RPMI7951 (cell line): Measurements from ENCODE around the gene CWC15. TPM values are rescaled to one million over a fixed set of nuclear protein-coding genes. Genes with fewer than 3 reads are reported as not detected.
A peak's percentile ranks its signal among the peaks of the same experiment; 100 is the strongest.
"Not testable (repeated sequence)": the region's sequence is repeated elsewhere in the genome, so short reads cannot be mapped to it uniquely, and the experiment has no call there.

Experiments
- DNase-seq: peaks from one replicate; pipeline ENCODE4 v3.0.0-alpha.2; 2012; ENCODE audit warnings: low read depth
- total RNA-seq: library from RNA; depleted of rRNA; stranded (reverse); fragments of >200 nt; shearing (Covaris generic); gene quantifications from 2 replicates; pipeline ENCODE4 v1.2.3, GENCODE V29; 2014

Gene CWC15
- total RNA-seq, 1 experiment from 2014 or later, result 68.7 TPM

DNA sequence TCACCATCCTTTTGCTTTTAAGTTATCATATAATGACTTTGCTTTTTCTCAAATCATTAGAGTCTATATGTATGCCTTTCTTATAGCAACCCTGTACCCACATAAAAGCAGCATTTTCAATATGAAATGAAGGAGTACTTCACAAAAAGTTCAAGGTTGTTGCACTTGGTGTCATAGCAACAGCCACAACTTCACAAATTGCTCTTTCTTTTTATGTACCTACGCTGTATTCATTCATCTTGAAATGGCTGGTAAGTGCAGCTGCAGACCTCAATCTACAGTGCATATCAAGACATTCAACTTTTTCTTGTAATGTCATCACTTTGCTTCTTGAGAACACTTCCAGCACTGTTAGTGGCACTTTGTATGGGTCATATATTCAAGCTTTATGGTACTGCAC is 18.6 kb downstream of the CWC15 start:
- DNase-seq, result no peak

DNA sequence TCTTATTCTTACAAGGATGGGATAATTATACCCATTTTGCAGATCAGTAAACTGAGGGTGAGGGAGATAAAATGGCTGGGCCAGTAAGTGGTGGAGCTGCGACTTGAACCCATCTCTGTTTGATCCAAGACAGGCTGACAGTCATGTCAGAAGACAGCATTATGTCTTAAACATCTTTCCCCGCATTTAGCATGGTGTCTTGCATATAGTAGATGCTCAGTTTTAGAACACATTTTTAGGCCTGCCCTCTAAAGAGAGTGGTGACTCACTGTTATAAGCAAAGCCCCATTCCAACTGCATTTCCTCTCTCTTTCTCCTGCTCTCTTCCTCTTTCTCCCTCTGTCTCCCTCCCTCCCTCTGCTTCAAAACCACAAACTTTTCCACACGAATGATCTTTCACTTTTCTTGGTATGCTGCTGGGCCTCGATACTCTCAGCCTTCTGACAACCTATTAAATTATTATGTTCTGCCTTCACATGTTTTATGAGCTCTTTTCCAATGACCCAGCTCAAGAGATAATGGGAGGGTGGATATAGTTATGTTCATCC is 25.2 kb downstream of the CWC15 start:
- peak; percentile 91 for DNase-seq

DNA sequence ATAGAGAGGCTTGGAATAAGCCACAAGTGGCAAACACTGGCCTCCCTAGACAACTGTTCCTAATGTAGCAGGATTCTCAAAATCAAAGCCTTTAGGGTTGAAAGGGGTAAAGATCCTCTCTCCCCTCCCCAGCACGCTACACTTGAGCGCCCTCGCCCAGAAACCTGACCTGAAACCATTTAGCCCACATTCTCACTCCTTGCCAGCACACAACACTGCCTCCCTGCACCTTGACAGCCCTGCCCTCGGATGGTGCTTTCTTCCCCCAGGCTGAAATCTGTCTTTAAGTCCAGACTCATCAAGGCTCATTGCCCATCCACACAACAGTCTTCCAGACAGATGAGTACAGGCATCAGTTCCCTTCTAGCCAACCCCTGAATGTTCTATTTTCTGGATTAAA is 26.5 kb downstream of the CWC15 start:
- no peak for DNase-seq

DNA sequence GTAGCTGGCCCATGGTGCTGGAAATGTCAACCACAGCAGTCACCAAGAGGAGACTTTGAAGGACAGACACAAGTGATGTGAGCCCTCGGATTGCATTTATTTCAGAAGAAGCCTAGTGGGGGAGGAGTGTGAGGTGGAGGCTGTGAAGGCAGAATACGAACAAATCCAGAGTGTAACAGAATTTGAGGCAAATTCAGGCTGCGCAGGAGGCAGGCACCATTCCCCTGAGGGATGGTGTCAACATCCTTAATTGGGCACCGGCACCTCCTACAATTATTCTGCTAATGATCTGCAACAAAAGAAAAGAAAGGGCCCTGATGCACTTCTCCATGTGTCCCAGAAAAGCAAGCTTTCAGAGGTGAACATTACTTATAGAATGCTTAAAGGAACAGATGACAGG is 32.2 kb downstream of the CWC15 start:
- no peak for DNase-seq

DNA sequence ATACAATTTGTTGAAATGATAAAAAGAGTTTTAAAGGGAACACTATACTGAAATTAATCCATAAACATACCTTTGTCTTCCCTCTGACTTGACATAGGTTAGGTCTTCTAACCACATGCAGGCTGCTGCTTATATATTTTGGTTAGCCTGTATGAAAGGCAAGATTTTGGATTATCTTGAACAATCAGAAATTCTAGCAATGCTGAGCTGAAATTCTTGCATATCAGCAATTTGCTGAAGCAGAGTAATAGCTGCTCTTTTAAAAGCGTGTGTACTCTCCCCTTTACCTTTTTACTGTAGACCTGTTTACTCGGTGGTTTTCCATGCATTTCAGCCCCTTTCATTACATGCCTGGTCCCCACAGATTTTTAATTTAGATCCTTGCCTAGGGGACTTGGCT is 34.0 kb downstream of the CWC15 start:
- DNase-seq, result no peak

DNA sequence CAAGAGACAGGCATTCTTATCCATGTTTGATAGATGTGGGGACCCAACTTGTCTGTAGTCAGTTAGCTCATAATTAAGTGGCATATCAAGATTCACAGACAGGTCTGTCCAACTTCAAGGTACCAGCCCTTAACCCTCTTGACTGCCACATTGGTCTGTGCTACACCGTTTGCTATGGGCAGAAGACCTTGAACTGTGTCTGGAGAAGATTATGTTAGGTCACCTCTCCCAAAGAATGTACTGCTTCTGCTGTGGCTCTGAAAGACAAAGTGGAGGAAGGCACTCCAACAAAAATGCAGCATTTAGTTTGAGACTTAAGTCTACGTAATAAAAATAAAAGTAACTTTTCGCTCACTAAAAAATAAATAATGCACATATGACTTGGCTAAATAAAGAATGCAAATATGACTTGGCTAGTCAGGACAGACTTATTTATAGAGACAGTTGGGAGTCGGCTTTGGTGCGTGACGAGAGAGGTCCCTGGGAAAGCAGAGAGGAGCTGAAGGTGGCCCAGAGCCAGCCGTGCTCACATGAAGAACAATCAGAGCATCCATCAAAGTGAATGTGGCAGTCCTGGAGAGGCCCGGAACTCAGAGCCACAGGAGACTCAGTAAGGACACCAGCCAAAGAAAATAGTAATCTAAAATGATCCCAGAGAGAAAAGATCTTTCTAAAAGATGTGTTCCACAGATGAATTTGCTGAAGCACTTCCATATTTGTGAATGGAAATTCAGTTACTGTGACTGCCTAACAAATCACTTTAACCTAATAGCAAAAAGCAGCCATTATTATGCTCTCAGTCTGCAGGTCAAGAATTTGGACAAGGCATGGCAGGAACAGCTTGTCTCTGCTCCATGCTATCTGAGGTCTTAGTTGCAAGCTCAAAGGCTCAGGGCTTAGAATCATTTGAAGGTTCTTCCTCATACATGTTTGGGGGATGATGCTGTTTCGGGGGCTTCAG is 35.0 kb downstream of the CWC15 start:
- peak; percentile 95 for DNase-seq

DNA sequence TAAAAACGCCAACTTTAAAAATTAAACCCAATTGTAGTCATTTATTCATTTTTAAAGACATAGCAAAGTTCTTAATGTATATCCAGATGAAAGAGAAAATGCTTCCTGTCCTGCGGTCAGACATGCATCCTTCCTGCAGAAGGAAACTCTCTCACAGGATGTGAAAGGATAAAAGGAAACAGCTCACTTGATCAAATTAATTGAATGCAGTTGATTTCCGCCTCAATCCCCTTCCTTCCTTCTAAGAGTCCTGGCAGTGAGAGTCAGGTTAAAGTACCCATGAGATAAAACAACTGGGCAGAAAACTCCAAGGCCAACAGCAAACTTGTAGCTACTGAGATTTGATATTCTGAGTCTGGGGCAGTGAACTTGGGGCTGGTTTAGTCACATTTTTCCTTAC is 38.5 kb downstream of the CWC15 start:
- DNase-seq, result peak; percentile 26

DNA sequence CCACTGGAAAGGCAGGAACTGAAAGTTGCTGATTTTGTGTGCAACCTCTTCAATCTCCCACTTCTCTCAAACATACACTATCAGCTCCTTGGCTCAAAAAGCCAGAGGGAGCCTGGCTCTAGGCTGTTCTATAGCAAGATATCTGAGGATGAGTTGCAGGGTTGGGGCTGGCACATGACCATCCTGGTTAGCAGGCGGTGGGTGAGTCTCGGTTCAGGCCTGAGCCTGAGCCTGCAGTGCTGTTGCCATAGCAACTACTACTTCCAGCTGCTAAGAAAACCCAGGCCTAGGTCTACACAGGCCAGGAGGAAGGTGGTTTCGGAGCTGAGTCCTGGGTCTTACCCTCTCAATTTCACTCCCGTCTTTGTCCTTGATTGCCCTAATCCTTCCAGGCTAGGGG is 39.0 kb downstream of the CWC15 start:
- DNase-seq, result peak; percentile 72

DNA sequence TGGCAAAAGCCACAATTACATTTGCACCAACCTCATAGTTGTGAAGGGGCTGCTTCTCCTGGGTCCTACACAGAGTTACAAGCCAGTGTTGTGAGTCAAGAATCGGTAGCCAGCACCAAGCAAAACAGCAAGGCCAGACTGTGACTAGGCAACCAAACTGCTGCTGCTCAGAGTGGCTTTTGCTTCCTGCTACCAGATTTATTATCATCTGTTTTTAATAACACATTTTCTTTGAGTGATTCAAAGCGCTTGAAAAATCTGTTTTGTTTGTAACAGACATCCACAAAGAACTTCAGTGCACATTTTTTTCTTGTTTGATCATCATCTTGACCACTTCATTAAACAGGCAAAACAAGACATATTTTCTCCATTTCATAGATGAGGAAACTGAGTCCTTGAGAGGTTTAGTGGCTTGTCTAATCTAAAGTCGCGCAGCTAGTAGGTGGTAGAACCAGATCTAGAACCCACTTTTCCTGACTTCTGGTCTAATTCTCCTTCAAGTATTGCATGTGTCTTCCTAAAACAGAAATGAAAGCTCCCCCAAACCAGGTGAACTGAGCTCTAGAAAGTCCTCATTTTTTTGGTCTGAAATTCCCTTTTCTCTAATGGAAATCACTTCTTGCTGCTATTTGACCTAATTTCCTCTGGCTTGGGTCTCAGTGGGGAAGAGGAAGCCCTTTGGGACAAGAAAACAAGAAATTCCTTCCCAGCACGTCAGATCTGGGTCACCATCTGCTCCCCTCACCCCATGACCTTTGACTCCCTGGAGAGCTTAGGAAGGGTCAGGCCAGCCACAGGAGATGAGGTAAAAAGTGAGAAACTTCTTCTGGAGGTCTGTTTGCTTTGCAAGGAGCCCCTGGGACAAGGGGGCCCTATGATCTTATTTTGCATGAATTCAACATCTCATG is 39.9 kb downstream of the CWC15 start:
- DNase-seq, result peak; percentile 93

DNA sequence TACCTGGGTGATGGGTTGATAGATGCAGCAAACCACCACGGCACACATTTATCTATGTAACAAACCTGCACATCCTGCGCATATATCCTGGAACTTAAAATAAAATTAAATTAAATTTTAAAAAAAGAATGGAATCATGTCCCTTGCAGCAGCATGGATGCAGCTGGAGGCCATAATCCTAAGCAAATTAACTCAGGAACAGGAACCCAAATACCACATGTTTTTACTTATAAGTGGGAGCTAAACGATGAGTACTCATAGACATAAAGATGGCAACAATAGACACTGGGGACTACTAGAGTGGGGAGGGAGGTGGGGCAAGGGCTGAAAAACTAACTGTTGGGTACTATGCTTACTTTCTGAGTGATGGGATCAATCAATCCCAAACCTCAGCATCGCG is 40.9 kb downstream of the CWC15 start:
- DNase-seq, result no peak

DNA sequence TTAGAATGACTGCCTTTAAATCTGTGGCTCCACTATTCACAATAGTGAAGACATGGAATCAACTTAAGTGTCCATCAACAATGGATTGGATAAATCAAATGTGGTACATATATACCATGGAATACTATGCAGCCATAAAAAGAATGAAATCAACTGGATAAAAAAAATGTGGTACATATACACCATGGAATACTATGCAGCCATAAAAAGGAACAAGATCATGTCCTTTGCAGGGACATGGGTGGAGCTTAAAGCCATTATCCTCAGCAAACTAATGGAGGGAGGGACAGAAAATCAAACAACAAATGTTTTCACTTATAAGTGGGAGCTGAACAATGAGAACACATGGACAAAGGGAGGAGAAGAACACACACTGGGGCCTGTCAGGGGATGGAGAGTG is 41.3 kb downstream of the CWC15 start:
- DNase-seq, result not testable (repeated sequence)

DNA sequence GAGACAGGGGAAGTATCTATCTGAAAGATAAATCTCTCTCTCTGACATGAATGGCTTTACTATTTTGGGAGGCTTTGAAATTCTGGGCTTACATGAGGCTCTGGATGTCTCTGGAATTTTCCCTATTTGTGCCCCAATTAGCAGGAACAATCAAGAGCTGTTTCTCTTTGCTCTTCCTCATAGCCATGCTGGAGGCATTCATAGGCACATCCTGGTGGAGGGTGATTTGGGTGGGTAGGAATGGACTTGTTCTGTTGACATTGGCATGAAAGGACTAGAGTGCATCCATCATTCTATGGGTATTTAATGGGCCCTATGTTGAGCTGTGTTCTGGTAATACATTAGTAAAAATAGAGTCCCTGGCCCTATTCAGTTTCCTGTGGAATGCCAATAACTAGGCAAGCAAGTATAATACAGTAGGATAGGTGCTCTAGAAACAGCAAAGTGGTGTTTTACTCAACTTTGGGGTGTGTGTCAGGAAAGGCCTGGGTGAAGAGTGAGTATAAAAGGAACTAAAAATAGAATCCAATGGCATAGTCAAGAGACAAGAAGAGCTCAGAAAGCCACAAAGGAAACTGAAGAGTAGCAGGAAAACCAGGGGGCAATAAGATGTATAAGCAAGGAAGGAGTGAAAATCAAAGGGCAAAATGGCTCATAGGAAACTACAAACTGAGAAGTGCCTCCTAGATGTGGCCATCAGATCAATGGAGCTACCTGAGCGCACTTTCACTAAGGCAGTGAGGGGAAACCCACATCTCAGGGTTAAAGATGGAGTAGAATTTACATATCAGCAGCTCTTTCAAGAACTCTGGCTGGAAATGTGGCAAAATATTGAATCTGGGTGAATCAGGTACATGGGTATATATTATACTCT is 45.0 kb downstream of the CWC15 start:
- peak; percentile 45 for DNase-seq

DNA sequence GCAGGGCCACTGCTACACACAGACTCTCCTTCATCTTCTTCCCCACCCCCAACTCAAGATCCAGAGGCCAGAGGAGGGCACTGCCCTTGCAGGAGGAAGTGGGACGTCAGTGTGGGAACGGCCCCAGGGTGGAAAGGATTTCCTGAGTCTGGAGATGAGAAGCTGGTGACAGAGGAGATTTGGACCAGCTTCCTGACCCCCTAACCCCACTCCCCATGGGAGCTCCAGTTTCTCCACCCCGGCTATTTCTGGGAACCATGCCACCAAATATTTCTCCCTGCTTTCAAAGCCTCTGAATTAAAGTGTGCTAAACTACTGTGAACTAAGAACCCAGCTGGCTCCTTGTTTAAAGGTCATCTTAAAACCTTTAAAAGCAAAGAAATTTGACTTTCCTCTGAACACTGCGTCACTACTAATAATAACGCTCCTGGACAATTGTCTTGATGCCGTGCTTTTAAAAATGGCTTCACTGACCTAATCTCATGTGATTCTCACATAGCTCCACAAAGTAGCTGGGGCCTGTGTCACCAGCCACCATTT is 46.6 kb downstream of the CWC15 start:
- peak; percentile 99 for DNase-seq

DNA sequence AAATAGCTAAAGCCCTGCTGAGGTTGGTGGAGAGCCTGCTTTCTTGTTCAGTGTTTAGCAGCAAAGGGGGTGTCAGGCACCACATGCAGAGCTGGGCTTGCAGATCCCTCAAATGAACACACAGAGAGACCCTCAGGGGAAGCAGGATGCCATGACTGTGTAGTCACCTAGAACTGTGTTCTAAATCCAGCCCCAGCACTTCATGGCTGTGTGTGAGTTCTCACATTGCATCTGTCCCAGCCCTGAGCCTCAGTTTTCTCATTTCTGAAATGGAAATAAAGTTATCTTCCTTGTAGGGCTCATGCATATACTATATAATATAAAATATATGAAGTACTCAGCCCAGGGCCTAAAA is 47.1 kb downstream of the CWC15 start:
- peak; percentile 61 for DNase-seq

DNA sequence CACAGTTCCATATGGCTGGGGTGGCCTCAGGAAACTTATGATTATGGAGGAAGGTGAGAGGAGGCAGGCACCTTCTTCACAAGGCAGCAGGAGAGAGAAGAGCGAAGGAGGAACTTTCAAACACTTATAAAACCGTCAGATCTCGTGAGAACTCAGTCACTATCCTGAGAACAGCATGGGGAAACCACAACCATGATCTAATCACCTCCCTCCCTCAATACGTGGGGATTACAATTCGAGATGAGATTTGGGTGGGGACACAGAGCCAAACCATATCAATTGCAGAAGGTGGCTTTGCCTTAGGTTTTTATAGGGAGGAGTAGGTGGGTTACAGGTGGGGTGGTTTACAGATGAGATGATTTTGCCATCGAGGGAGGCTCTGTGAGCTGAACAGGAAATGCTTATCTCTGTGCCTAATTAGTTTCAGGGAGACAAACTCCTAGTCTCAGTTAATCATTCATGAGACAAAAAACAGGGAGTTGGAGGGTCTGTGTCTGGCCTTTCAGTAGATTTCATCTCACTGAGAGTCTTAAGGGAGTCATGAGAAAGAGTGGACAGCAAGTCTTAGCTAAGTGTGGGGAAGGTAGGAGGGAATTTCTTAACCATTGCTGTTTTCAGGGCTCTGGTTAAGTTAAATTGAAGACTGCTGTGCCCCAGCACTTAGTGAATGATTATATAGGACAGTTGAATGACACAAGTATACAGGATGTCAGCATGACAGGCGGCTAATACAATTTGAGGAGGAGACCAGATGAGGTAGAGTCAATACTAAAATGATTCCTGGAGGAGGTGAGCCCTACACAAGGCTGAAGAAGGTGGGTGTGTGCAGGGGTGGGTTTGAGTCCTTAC is 47.7 kb downstream of the CWC15 start:
- DNase-seq, result no peak

DNA sequence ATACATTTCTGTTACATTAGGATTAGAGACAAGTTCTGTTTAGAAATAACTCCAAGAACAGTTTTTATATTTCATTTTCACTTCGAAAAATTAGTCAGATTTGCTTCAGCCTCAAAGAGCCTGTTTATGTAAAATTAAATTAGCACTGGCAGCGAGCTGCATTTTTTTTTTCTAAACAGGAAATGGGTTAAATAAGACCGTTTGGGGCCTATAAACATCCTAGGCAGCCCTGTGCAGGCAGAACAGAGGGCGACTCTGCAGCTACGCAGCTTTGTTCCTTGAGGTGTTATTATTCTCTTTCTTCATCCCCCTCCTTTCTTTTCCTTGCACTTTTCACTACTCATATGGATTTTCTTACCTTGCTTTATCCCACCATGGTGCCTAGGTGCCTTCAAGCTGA is 48.7 kb downstream of the CWC15 start:
- DNase-seq, result no peak

DNA sequence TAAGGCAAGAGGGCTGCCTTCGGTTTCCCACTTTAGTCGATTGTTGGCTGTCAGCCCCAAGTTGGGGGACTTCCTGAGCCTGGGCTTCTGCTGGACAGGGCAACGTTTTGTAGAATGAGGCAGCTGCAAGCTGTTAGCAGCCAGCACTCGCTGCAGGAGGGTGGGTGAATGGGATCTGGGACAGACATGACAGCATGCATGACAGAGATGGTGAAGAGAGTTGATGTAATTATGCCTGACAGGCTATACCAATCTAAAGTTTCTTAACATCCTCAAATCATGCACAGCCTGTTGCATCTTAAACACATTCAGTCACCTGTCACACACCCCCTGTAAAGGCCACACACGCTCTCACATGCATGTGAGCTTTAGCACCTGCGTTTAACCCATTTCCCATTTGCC is 49.2 kb downstream of the CWC15 start:
- peak; percentile 20 for DNase-seq

DNA sequence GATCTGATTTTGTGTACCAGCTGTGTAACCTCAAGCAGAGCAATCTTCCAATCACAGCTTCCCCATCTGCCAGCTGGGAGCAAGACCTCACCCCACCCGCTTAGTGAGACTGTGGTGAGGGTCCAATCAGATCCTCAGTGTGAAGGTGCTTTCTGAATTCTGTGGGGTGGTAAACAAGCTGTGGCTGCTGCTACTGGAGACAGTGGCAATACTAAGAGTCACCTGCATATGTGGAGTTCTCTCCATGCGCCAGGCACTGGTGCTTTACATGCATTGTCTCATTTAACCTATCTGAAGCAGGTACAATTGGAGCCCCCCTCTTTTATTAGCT is 50.4 kb downstream of the CWC15 start:
- DNase-seq, result no peak

DNA sequence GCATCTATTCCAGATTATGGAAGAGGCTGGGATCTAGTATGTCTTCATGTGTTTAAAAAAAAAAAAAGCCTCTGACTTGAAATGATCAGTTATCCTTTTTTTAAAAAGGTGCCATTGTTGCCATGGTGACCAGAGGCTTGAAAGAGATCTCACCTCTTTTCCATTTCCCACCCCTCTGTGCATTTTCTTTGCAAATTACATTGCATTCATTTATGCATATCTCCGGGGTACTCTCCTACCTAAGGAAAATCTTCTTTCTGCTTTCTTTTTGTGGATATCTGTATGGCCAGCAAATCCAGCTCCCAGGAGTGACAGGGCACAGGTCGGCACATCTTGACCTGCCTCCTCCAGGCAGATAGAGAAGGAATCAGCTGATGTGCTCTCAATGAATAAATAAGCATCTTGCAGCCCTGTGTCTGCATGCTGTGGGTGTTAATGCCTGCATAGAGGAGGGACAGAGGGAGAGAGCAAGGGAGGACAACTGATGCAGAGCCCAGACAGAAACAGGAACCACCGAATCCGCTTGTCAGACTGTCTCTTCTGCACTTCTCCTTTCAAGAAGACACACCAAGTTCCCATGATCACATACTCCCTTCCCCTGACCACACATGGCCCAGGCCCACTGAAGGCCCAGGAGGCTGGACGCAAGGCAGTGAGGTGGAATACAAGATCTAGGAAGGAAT is 50.9 kb downstream of the CWC15 start:
- DNase-seq, result no peak

DNA sequence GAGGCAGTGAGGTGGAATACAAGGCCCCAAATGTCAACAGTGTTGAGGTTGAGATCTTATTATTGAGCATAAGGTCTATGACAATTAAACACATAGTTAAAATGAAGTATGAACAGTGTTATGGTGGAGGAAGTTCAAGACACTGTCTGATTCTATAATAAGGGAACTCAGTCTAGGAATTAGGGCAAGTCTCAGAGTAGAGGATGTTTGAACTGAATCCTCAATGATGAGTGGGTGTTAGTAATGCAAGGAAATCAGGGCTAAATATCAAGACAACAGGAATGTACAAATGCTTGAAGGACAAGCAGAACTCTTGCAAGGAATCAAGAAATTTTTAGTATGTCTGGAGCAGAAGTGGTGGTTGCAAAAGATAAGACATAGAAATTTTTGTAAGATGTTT is 53.0 kb downstream of the CWC15 start:
- no peak for DNase-seq
